ENCODE measurements around the gene SLF2.

The SLF2 gene

DNA sequence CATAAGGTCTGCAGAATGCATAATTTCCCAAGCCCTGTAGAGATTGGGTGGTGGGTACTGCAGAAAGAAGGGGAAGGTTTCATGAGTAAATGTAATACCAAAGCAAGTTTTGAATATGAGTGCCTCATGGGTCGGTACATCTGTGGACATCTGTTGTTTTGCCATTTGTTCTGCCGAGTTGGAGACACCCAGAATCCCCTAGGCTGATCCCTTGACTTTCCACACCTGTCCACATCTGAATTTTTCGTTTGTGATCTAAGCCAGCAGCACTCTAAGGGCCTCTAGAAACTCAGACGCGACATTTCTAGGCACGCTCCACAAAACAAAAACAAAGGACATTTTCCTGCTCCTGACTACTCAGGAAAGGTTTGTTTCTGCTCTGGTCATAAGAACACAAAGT is 11.7 kb upstream of the SLF2 start:
- no peak for DNase-seq (ENCODE audit: low spot score)

DNA sequence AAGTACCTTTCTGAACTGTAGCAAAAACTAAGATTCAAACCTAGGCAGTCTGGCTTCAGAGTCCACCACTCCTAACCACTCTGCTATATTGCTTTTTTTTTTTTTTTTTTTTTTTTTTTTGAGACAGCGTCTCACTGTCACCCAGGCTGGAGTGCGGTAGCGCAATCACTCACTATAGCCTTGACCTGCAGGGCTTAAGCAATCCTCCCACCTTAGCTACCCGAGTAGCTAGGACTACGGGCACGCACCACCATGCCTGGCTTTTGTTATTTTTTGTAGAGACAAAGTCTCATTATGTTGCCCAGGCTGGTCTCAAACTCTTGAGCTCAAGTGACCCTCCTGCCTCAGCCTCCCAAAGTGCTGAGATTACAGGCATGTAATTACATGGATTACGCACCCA is 10.1 kb upstream of the SLF2 start:
- no peak for DNase-seq (ENCODE audit: low spot score)

DNA sequence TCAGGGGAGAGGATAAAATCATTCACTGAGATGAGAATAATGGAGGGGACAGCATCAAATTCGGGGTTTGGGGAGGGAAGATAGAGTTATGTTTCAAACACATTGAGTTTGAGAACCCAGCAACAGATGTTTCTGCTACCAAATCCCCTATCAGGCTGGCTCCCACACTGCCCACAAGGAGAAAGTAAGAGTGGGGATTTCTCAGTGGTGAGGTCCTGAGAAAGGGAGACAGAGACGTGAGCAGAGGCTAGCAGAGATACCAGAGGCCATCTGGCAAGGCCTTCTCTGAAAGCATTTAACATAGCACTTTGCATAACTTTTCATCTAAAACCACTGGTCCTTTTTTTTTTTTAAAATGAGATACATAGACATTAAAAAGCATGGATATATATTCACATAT is 7.8 kb upstream of the SLF2 start:
- no peak for DNase-seq (ENCODE audit: low spot score)

DNA sequence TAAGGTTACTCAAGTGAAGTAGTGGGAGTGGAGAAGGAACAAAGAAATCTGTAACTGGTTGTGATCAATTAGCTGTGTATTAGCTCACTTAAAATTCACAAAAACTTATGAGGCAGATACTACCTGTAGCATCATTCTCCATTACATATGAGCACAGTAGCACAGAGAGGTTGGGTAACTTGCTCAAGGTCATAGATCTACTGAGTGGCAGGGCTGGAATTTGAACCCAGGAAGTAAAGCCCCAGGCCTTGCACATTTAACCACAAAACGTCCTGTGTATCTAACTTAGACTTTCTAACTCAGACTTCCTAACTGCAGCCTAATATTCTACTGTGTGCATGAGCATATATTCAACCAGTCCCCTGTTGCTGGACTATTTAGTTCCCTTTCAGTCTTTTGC is 5.6 kb upstream of the SLF2 start:
- no peak for DNase-seq (ENCODE audit: low spot score)

DNA sequence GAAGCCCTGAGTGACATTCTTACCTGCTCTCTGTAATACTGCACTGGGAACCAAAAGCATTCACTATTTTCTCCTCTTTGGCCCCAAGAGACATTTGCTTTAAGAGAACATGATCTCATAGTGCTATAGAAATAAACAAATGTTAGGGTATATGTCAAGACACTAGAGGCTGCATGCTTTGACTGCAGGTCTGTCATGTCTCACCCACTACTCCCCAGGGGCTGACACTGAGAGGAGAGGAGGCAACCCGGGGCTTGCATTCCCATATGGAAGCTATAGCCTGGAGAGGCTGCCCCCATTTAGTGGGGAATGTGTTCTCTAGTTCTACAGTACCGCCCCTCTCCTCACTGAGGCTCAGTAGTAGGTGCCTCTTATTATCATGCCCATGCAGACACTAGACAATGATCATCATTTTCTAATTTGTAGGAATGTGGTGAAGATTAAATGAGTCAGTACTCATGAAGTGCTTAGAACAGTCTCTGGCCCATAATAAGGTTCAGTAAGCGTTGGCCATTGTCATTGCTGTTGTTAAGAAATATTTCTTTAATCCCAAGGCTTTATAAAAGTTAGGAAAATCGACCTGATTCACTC is 4.9 kb upstream of the SLF2 start:
- DNase-seq (ENCODE audit: low spot score), result no peak

DNA sequence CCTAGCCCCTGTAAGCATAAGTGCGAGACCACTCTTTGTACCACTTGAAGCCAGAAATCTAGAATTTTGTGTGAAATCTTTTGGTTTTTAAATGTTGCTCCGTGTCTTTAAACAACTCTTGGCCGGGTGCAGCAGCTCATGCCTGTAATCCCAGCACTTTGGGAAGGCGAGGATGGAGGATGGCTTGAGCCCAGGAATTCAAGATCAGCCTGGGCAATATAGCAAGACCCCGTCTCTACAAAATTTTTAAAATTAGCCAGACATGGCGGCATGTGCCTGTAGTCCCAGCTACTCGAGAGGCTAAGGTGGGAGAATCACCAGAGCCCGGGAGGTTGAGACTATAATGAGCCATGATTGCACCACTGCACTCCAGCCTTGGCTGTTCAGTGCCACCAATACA is 4.4 kb upstream of the SLF2 start:
- DNase-seq (ENCODE audit: low spot score), result no peak

DNA sequence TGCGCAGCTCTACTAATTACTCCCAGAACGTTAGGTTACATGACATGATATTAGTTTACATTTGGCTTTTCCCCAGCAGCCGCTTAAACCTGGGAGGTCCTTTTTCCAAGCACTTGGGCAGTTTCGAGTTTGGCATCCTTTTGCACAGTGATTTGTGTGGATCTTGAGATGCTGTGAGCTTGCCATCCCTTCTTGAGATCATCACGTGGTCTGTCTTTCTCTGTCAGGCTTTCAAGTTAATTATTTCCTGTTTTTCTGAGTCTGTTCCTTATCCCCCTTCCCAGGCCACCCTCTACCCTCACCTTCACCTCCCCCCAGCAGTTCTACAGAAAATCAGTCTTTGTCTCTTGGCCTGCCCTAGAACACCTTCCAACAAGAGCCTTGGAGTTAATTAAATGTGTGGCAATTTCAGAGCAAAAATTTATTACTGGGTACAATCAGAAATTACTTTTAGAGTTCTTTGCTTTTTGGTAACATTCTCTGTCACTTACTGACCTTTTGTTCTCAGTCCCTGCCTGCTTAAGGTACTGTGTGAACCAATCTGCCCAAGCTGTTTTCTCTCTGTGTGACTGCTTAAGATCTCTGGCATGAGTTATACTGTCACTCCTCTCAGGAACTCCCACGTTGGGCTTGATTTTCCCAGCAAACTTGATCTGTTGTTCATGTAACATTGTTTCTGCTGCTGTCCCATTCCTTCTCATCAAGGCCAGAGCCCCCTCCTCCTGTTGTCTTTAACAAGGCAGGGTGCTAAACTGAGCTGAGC is 3.1 kb upstream of the SLF2 start:
- peak; percentile 68 for DNase-seq (ENCODE audit: low spot score)

DNA sequence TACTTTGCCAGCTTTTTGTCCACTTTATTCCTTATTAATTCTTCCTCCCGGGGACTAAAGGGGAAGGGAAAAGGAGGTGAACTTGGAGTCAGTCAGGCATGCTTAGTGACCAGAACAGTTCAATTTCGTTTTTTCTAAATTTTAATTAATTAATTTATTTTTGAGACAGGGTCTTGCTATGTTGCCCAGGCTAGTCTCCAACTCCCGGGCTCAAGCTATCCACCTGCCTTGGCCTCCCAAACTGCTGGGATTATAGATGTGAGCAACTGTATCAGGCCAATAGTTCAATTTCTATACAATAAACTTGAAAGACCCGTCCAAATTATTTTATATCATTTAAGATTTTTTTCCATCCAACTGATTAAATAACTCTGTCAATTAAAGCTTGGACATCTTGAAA is 1.3 kb upstream of the SLF2 start:
- no peak for DNase-seq (ENCODE audit: low spot score)

DNA sequence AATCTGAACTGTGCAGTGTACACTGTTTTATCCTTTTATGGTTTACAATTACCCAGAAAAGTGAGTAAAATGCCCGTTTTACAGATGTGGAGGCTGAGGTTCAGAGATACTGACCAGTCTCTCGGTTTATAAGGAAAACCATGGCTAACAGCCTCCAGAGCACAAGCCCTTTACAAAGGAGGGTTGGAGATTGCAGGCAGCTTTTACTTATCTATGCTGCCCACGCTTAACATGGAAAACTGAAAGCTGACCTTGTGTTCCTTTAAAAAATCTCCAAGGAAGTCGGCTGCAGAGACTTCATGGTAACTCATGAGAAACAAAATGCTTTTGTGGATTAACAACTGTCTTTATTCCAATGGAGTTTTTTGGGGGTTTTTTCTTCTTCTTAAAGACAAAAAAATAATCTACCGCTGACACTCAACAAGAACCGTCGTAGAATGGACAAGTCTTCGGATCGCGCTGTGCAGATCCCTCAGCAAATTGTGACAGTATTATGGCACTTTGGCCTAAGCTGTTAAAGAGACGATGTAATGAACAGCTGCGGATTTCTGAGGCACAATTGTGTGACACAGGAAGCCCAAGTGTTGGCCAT is 654 bp upstream of the SLF2 start:
- no peak for DNase-seq (ENCODE audit: low spot score)

DNA sequence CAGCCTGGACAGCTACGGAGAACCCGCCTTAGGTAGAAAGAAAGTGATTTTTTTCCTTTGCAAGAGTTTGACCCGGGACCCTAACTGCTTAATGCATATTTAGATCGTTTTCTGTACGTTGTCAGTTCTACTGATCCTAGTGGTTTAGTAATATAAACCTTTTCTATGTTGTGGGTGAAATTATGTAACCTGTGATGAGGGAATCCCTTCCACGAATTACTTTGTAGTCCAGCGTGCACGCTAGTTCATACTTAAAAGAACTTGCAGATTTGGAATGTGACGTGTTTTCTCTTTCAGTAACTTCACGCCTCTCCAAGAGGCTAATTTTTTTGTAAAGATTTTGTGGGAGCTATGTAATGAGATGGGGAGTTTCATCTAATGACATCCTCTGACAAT is 705 bp downstream of the SLF2 start:
- no peak for DNase-seq (ENCODE audit: low spot score)

DNA sequence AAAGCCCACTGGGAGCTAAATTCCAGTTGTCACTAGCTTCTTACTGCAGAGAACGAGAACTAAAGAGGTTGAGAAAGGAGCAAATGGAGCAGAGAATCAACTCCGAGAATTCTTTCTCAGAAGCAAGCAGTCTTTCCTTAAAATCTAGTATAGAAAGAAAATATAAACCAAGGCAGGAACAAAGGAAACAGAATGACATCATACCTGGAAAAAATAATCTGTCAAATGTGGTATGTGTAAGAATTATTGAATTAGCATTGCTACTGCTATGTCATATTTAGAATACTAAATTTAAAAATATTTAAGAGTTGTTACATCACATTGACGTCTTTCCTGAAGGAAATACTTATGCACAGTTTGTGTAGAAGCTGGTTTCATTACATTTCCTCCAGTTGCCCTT is 4.3 kb downstream of the SLF2 start:
- DNase-seq (ENCODE audit: low spot score), result no peak

DNA sequence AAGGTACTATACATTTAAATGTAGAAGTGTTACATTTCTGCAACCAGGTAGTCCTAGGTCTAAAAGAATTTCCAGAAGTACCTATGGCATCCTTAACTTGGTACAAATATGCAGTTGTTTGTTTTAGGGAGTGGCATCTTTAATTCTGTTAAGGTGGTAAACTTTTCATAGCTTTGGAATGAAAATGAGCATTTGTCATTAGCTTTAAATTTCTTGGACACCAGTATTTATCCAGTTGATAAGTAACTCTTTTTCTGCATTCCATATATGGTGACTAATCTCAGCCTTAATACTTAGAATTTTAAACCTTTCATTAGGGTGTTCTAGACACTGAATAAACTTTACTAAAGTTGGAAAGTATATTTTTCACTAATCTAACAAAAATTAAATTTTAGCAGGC is 10.8 kb downstream of the SLF2 start:
- DNase-seq (ENCODE audit: low spot score), result no peak

DNA sequence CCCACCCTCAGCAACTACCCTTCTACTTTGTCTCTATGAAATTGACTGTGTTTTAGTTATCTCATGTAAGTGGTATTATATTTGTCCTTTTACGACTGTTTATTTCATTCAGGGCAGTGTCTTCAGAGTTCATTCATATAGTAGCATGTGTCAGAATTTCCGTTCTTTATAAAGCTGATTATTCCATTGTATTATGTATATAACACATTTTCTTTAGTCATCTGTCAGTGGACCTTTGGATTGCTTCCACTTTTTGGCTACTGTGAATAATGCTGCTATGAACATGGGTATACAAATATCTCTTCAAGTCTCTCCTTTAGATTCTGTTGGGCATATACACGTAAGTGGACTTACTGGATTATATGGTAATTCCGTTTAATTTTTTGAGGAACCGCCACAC is 14.5 kb downstream of the SLF2 start:
- DNase-seq (ENCODE audit: low spot score), result no peak

DNA sequence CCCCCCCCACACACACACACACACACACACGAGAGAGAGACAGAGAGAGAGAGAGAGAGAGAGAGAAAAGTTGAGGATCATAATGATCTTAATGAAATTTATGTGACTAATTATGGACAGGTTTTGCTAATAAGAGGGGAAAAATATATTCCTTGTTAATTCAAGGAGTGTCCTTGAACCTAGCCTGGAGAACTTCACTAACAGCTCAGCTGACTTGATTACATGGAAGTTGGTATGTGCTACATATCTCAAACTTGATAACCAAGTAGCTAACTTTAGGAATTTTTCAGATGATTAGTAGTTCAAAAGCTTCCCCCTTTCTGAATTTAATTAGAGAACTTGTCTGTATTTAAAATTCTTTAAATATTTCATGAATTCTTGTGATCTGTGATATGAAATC is 15.3 kb downstream of the SLF2 start:
- DNase-seq (ENCODE audit: low spot score), result no peak

DNA sequence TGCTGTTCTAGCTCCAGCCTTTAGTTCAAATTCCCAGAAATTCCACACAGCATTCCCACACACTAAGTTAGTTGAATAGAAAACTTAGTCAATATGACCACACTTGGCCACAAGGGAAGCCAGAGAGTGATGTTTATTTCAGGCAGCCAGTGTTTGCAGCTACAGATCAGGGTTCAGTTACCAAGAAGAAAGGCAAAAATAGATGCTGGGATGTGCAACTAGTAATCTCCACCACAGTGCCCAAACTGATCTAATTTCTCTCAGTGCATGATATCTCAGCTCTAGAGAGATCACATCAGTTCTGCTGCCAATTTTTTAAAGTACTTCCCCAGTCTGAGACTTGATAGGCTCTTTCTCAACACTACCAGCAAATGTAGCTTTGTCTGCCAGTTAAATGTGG is 17.6 kb downstream of the SLF2 start:
- DNase-seq (ENCODE audit: low spot score), result no peak

DNA sequence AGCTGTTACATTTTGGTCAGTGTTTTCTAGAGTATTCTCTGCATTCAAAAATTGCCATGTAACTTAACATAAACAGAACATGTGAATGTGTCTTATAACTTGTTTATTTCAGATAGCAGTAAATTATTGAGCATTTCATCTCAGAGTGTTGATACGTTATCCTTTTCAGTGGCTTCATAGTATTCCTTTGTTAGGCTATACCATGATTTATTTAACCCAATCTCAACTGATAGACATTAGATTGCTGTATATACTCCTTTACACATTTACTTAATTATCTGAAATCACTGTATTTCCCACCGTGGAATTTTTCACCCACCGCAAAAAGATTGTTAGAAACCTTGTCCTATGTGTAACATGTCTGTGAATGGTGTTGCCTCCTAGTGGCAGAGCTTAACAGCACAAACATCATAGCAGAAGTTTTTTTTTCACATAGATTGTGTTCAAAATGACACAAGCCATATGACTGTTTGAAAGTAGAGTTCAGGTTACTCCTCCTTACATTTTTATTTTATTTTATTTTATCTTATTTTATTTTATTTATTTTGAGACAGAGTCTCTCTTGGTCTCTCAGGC is 21.4 kb downstream of the SLF2 start:
- DNase-seq (ENCODE audit: low spot score), result no peak

DNA sequence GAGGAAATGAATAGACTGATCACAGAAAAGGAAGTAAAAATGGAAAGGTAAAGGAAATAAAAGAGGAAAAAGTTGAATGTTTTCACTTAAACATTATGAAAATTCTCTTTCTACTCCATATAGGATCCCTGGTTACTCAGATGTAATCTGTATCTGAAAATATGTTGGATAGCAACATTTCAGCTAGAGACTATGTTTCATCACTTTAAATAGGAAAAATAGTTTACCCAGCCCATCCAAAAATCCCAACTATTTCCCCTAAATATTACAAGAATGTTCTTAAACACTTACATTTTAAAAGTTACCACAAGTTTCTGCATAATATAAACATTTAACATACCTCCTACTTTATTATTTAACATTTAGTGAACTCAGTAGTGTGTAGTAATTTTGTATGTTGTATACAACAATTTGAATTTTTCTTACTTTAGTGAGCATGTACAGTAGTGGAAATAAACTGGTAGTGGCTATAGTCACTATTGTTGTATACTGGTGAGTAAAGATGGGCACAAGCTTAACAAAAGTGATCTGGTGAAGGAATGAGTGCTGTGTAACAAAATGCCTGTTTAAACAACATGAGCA is 27.1 kb downstream of the SLF2 start:
- no peak for DNase-seq (ENCODE audit: low spot score)

DNA sequence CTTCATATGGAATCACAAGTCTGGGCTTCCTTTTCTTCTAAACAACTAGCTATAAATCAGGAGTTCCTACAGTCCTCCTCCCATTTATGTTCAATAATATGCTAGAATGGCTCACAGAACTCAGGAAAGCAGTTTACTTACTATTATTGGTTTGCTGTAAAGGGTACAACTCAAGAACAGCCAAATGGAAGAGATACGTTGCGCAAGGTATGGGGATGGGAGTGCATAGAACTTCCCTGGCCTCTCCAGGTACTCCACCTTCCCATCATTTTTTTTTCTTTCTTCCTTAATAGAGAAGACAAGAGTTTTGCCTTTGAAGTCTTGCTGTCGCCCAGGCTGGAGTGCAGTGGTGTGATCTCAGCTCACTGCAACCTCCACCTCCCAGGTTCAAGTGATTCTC is 29.5 kb downstream of the SLF2 start:
- DNase-seq (ENCODE audit: low spot score), result no peak

DNA sequence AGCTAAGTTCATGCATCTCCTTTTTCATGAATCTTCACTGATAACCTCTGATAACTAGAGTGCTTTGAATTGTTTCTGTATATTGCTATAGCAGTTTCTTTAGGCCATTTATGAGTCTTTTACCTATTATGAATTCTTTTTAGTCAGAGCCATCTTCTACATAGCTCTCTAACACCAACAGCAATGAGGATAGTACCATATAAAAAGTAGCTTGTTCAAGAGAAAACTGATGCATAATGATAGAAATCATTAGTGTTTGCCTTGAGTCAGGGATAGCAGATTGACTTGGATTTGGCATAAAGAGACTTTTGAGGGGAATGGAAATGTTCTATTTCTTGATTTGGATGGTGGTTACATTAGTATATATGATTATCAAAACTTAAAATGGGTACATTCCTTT is 30.7 kb downstream of the SLF2 start:
- no peak for DNase-seq (ENCODE audit: low spot score)

DNA sequence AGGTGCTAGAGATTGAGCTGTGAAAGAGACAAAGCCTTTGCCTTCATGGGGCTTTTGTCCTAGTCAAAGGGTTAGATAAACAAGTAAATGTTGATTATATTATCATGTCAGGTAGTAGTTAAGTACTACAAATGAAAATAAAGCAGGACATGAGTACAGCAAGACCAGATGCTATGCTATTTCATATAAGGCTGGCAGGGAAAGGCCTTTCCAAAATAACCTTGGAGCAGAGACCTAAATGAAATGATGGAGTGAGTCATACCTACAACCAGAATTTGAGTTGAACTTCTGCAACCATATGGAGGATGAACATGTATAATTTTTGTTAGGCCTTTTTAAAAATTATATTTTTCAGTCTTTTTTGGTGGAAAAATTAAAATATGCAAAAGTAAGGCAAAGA is 33.0 kb downstream of the SLF2 start:
- no peak for DNase-seq (ENCODE audit: low spot score)

DNA sequence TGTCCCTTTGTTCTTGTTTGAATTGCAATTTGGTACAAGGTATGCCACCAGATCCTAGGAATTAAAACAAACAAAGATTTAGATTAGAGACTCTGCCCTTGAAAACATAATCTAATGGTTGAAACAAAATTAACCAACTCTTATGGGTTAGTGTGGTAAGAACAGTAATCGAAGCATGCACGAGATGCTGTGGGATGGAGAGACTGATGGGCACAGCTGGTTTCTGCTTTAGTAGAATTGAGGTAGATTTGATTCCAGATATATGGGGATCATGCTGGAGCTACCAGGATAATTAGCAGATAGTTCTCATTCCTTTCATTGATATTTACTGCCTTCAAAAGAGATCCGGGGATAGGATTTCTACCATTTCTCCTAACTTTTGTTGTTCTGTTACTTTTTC is 36.2 kb downstream of the SLF2 start:
- no peak for DNase-seq (ENCODE audit: low spot score)

DNA sequence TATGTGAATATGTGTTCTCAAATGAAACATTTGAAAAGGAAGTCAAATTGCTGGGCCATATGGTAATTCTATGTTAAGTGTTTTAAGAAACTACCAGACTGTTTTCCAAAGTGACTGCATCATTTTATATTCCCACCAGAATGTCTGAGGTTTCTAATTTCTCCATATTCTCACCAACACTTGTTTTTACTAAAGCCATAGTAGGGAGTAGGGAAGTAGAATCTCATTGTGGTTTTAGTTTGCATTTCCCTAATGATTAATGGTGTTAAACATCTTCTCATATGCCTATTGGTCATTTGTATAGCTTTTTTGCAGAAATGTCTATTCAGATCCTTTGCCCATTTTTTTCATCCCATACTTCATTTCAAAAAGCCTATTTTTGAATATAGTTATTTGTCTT is 47.5 kb downstream of the SLF2 start:
- DNase-seq (ENCODE audit: low spot score), result no peak

Measured in cerebellar cortex (tissue), 1 donor.